Heart left ventricle (tissue), 16 donors: ENCODE measurements around the gene NOTCH2. TPM values are rescaled to one million over a fixed set of nuclear protein-coding genes. Genes with fewer than 3 reads are reported as not detected.
A peak's percentile ranks its signal among the peaks of the same experiment; 100 is the strongest.

Experiments
- ATAC-seq, 4 donors: fragments of 200-7000 bp; cut with Tn5 transposase; one replicate each; pipeline ENCODE4 v1.9.1; 2020 to 2022; ENCODE audit warnings: moderate library complexity in 4 of 4, mild to moderate bottlenecking in 3 of 4, moderate number of reproducible peaks in 1 of 4
- DNase-seq, 5 donors: peaks; one replicate each; pipeline ENCODE4 v3.0.0-alpha.2; 2020
- H3K27ac ChIP-seq, 12 donors: fragments of 200-600 bp; sonication (generic) in 4 of 12; one replicate each; pipeline versions ENCODE4 v1.5.0 to v1.8.0; 2016 to 2022; ENCODE audit warnings: mild to moderate bottlenecking in 2 of 12
- H3K27me3 ChIP-seq, 9 donors: fragments of 200-600 bp; sonication (generic) in 2 of 9; one replicate each; pipeline versions ENCODE4 v1.5.1 to v1.8.0; 2016 to 2022; ENCODE audit warnings: mild to moderate bottlenecking in 3 of 9
- H3K36me3 ChIP-seq, 9 donors: fragments of 200-600 bp; sonication (generic) in 2 of 9; one replicate each; pipeline versions ENCODE4 v1.5.0 to v1.8.0; 2018 to 2022; ENCODE audit warnings: mild to moderate bottlenecking in 2 of 9
- H3K4me1 ChIP-seq, 12 donors: fragments of 200-600 bp; sonication (generic) in 4 of 12; one replicate each; pipeline versions ENCODE4 v1.5.0 to v1.8.0; 2016 to 2022; ENCODE audit warnings: mild to moderate bottlenecking in 3 of 12
- H3K4me3 ChIP-seq, 12 donors: fragments of 200-600 bp; sonication (generic) in 4 of 12; one replicate each; pipeline versions ENCODE4 v1.5.0 to v1.8.0; 2017 to 2022; ENCODE audit warnings: mild to moderate bottlenecking in 9 of 12, moderate library complexity in 4 of 12
- H3K9me3 ChIP-seq, 12 donors: fragments of 200-600 bp; sonication (generic) in 4 of 12; one replicate each; pipeline versions ENCODE4 v1.5.0 to v1.8.0; 2016 to 2022; ENCODE audit warnings: mild to moderate bottlenecking in 1 of 12
- POLR2A ChIP-seq, 2 donors: fragments of 450-650 bp; IDR thresholded peaks; one replicate each; pipeline ENCODE4 v1.6.1; 2017; ENCODE audit warnings: antibody characterized with exemption in 2 of 2, mild to moderate bottlenecking in 2 of 2, moderate library complexity in 2 of 2
- WGBS, 4 donors: extraction: QIAGEN DNeasy Blood & Tissue Kit in 2 of 4; methylation state at CpG; one replicate each; pipeline versions ENCODE4 v1.1.5 to v1.1.7; 2013 to 2018; 5-methylcytosine and 5-hydroxymethylcytosine counted together
- intact Hi-C, 10 donors: fragments of 100-400 bp; cut with DNase I; formaldehyde crosslinking; loops; one replicate each; pipeline versions ENCODE4 v1.11.1 to v1.14.2; 2022
- polyA plus RNA-seq, 2 donors: library from polyadenylated mRNA; stranded (reverse); fragments of 200-250 nt; gene quantifications; one replicate each; pipeline ENCODE4 v1.2.3, GENCODE V29; 2013
- total RNA-seq, 9 donors: library from RNA; depleted of rRNA in 2 of 9; stranded (reverse); fragments of >200 nt in 2 of 9; fragmentation: NEBNext Ultra II Directional in 3 of 9; extraction: Animal tissue kit (Norgen Biotek cat#: 25700) in 3 of 9; gene quantifications; one replicate each; pipeline versions ENCODE4 v1.1.0 to v1.2.4, GENCODE V29; 2016 to 2023
- TF ChIP-seq, protein P1 (sequence below), 12 donors: fragments of 200-600 bp; sonication (generic) in 4 of 12; IDR thresholded peaks; one replicate each; pipeline versions ENCODE4 v1.5.0 to v1.8.0; 2018 to 2022; ENCODE audit warnings: antibody characterized with exemption in 12 of 12, mild to moderate bottlenecking in 5 of 12
- donor health status: ischemic (EF 13 %, LVEDD 7.1; RV severe dilation, severe dysfunction).
- donor health status: healthy with polysubstance abuse.
- donor health status: DM: no; HTN: yes; CAD: no.
- donor health status: DM: no; HTN: no; CAD: no.
- donor health status: ischemic (EF 25% LVEDD 6.9; RV normal size, moderate dysfunction).
- donor health status: ischemic (EF 25% LVEDD 5.7; RV mildly dilated, moderate dysfunction).
- donor health status: healthy.
- donor health status: DM: yes; HTN: yes; CAD: no.
- donor health status: ischemic (EF 35%, LVEDD 5.7; RV mildly dilated, moderate dysfunction).
- donor health status: nonischemic (EF 11% LVEDD 7.7; RV severe dilation, severe dysfunction).
- donor health status: DM: yes; HTN: yes; CAD: no.
- donor health status: PGD.
- donor health status: ischemic (EF 29% LVEDD 5.4; RV normal size, mild dysfunction).
- donor health status: nonischemic (EF 23%, LVEDD 6.1; RV moderate dilation, normal function).

NOTCH2 gene
- total and polyA plus RNA-seq, 11 donors: 4.6 to 68.7 (median 26.0) TPM

- Histone ChIP-seq H3K27me3 (no peaks in the 10 kb centered on the region), H3K4me1 (peaks cover 0 to 13% (median 4%) of the 10 kb centered on the region in 12 donors), H3K4me3 (no peak overlapping the region), H3K9me3 (no peaks in the 10 kb centered on the region), H3K27ac (no peak overlapping the region), H3K36me3 (peaks cover 0 to 56% (median 42%) of the 10 kb centered on the region in 9 donors)
- WGBS, 4 donors: 59 to 72% (median 62%) methylated on average over 2 of the region's 2 CpGs
- intact Hi-C loops: loop anchor here in 4 of 10 donors (10.0 kb wide), 2 partner anchors 68 to 202 kb away; no protein-coding TSS in a partner anchor
- TF ChIP-seq POLR2A (IDR thresholded peaks at IDR 0.05): no peak
- TF ChIP-seq, protein P1, sequence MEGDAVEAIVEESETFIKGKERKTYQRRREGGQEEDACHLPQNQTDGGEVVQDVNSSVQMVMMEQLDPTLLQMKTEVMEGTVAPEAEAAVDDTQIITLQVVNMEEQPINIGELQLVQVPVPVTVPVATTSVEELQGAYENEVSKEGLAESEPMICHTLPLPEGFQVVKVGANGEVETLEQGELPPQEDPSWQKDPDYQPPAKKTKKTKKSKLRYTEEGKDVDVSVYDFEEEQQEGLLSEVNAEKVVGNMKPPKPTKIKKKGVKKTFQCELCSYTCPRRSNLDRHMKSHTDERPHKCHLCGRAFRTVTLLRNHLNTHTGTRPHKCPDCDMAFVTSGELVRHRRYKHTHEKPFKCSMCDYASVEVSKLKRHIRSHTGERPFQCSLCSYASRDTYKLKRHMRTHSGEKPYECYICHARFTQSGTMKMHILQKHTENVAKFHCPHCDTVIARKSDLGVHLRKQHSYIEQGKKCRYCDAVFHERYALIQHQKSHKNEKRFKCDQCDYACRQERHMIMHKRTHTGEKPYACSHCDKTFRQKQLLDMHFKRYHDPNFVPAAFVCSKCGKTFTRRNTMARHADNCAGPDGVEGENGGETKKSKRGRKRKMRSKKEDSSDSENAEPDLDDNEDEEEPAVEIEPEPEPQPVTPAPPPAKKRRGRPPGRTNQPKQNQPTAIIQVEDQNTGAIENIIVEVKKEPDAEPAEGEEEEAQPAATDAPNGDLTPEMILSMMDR (IDR thresholded peaks at IDR 0.05): no peak
- ATAC-seq (peak in 1 of 4 donors; percentile 31), DNase-seq (no peak)
These were observed 126.2 kb downstream of the NOTCH2 start for GRCh38 chr1:119943216-119943615.

DNA sequence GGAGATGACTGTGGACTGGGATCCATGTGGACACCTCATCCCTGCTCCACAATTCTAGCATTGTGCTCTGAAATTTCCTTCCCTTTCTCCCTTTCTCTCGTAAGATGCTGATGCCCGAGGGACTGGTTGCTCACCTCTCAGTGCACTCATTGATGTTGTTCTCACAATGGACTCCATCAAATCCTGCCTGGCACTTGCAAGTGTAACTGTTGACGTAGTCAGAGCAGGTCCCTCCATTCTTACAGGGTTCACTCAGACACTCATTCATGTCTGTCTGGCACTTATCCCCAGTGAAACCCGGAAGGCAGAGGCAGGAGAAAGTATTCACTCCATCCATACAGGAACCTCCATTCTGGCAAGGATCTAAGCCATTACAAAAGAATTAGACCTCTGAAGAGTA, 128.1 kb downstream of the NOTCH2 start:
- DNase-seq (no peak), ATAC-seq (no peak)
- Histone ChIP-seq H3K4me1 (peaks cover 0 to 17% (median 3%) of the 10 kb centered on the region in 12 donors), H3K9me3 (no peaks in the 10 kb centered on the region), H3K36me3 (peaks cover 0 to 62% (median 51%) of the 10 kb centered on the region in 9 donors), H3K4me3 (no peak overlapping the region), H3K27me3 (no peaks in the 10 kb centered on the region), H3K27ac (no peak overlapping the region)
- 77 to 81% (median 79%) methylated on average over 4 of the region's 4 CpGs for WGBS, 4 donors
- no peak for TF ChIP-seq POLR2A (IDR thresholded peaks at IDR 0.05)
- TF ChIP-seq, protein P1 (IDR thresholded peaks at IDR 0.05): no peak
- intact Hi-C loops: loop anchor here in 4 of 10 donors (10.0 kb wide), 2 partner anchors 67 to 203 kb away; no protein-coding TSS in a partner anchor

GRCh38 chr1:119940697-119941096, 128.8 kb downstream of the NOTCH2 start:
- H3K4me3 ChIP-seq: no peak overlapping the region
- TF ChIP-seq, protein P1 (IDR thresholded peaks at IDR 0.05): no peak
- no peak for TF ChIP-seq POLR2A (IDR thresholded peaks at IDR 0.05)
- no peak overlapping the region for H3K27ac ChIP-seq
- no peaks in the 10 kb centered on the region for H3K27me3 ChIP-seq
- peaks cover 0 to 69% (median 58%) of the 10 kb centered on the region in 9 donors for H3K36me3 ChIP-seq
- intact Hi-C loops: loop anchor here in 4 of 10 donors (10.0 kb wide), 2 partner anchors 66 to 204 kb away; no protein-coding TSS in a partner anchor
- peaks cover 0 to 18% (median 3%) of the 10 kb centered on the region in 12 donors for H3K4me1 ChIP-seq
- DNase-seq (no peak), ATAC-seq (no peak)
- H3K9me3 ChIP-seq: no peaks in the 10 kb centered on the region

DNA sequence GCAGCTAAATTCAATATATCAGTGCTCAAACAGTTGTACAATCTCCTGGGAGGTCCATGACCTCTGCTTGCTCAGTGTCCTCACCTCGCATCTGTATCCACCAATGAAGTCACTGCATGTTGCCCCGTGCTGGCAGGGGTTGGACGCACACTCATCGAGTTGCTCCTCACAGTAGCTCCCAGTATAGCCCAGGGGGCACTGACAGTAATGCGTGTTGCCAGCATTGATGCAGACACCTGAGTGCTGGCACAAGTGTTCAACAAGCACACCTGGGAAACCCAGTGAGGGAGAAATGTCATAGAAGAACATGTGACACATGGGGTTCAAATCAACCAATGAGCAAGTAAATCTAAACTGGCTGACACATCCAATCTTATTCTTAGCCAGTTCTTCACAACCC, 132.3 kb downstream of the NOTCH2 start:
- DNase-seq: no peak
- 81 to 90% (median 88%) methylated on average over 5 of the region's 5 CpGs for WGBS, 4 donors
- ATAC-seq: no peak
- no peak for TF ChIP-seq POLR2A (IDR thresholded peaks at IDR 0.05)
- TF ChIP-seq, protein P1 (IDR thresholded peaks at IDR 0.05): no peak
- Histone ChIP-seq H3K27ac (no peak overlapping the region), H3K27me3 (no peaks in the 10 kb centered on the region), H3K4me3 (no peak overlapping the region), H3K4me1 (peaks cover 0 to 20% (median 3%) of the 10 kb centered on the region in 12 donors), H3K36me3 (peaks cover 0 to 97% (median 83%) of the 10 kb centered on the region in 9 donors), H3K9me3 (peaks cover 0 to 15% (median 0%) of the 10 kb centered on the region in 12 donors)
- intact Hi-C loops: no loop called here
